ENCODE results near the gene XYLT2.
"Not testable (repeated sequence)": the region's sequence is repeated elsewhere in the genome, so short reads cannot be mapped to it uniquely, and the experiment has no call there.

Gene XYLT2

GRCh38 chr17:50319306-50320004 lies 26.5 kb upstream of the XYLT2 start:
- DNase-seq (ENCODE audit: low read depth in 2 of 2), result no peak

- DNase-seq (ENCODE audit: low read depth in 2 of 2), result no peak
Measured at GRCh38 chr17:50322271-50322670, 23.7 kb upstream of the XYLT2 start.

- no peak for DNase-seq (ENCODE audit: low read depth in 2 of 2)
Measured at GRCh38 chr17:50323060-50323459, 22.9 kb upstream of the XYLT2 start.

GRCh38 chr17:50325906-50326305 lies 20.0 kb upstream of the XYLT2 start:
- no peak for DNase-seq (ENCODE audit: low read depth in 2 of 2)

- DNase-seq (ENCODE audit: low read depth in 2 of 2), result no peak
Measured at GRCh38 chr17:50326831-50327364, 19.0 kb upstream of the XYLT2 start.

GRCh38 chr17:50328363-50329325 lies 17.3 kb upstream of the XYLT2 start:
- DNase-seq (ENCODE audit: low read depth in 2 of 2), result no peak

- no peak for DNase-seq (ENCODE audit: low read depth in 2 of 2)
Measured at GRCh38 chr17:50329716-50330115, 16.2 kb upstream of the XYLT2 start.

- no peak for DNase-seq (ENCODE audit: low read depth in 2 of 2)
Measured at GRCh38 chr17:50330151-50330775, 15.7 kb upstream of the XYLT2 start.

GRCh38 chr17:50331085-50331791 lies 14.7 kb upstream of the XYLT2 start:
- no peak for DNase-seq (ENCODE audit: low read depth in 2 of 2)

GRCh38 chr17:50332196-50332595 lies 13.7 kb upstream of the XYLT2 start:
- no peak for DNase-seq (ENCODE audit: low read depth in 2 of 2)

GRCh38 chr17:50333291-50334057 lies 12.5 kb upstream of the XYLT2 start:
- not testable (repeated sequence) for DNase-seq (ENCODE audit: low read depth in 2 of 2)

- DNase-seq (ENCODE audit: low read depth in 2 of 2), result no peak
Measured at GRCh38 chr17:50337956-50338355, 8.0 kb upstream of the XYLT2 start.

- DNase-seq (ENCODE audit: low read depth in 2 of 2), result no peak
Measured at GRCh38 chr17:50338645-50339044, 7.3 kb upstream of the XYLT2 start.

- no peak for DNase-seq (ENCODE audit: low read depth in 2 of 2)
Measured at GRCh38 chr17:50339381-50339780, 6.5 kb upstream of the XYLT2 start.

- DNase-seq (ENCODE audit: low read depth in 2 of 2), result no peak
Measured at GRCh38 chr17:50344731-50345365, 1.1 kb upstream of the XYLT2 start.

- peak; percentile 28 to 36 for DNase-seq (ENCODE audit: low read depth in 2 of 2)
Measured at GRCh38 chr17:50346313-50347116, 589 bp downstream of the XYLT2 start.

GRCh38 chr17:50347117-50347893 lies 1.4 kb downstream of the XYLT2 start:
- DNase-seq (ENCODE audit: low read depth in 2 of 2), result no peak

GRCh38 chr17:50347894-50348291 lies 2.0 kb downstream of the XYLT2 start:
- no peak for DNase-seq (ENCODE audit: low read depth in 2 of 2)
